ENCODE results near the gene CAMK1D.

DNA sequence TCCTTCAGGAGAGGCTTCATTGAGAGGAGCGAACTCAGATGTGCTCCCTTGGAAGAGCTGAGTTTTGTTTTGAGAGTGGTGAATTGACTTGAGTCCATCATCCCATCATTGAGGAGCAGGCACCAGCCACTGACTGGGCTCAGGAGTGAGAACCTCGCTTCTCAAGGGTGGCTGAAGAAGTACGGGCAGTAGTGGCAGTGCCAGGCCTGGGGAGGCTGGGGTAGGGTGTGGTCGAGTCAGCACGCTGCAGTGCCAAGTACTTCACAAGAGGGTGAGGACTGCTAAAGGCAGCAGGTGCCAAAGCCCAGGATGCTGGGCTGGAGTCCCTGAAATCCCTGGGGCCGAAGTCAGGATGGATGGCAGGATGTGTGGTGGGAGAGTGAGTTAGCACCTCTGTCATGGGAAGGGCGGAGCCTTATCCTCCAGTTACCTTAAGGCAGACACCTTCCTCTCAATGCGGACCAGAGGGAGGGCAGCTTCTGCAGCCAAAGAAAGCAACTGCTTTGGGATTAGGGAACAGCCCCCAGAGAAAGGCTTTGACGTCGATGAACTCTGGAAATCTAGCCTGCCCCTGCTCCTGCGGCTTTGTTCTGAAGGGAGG is 210.3 kb downstream of the CAMK1D start:
- TF ChIP-seq, protein P1, sequence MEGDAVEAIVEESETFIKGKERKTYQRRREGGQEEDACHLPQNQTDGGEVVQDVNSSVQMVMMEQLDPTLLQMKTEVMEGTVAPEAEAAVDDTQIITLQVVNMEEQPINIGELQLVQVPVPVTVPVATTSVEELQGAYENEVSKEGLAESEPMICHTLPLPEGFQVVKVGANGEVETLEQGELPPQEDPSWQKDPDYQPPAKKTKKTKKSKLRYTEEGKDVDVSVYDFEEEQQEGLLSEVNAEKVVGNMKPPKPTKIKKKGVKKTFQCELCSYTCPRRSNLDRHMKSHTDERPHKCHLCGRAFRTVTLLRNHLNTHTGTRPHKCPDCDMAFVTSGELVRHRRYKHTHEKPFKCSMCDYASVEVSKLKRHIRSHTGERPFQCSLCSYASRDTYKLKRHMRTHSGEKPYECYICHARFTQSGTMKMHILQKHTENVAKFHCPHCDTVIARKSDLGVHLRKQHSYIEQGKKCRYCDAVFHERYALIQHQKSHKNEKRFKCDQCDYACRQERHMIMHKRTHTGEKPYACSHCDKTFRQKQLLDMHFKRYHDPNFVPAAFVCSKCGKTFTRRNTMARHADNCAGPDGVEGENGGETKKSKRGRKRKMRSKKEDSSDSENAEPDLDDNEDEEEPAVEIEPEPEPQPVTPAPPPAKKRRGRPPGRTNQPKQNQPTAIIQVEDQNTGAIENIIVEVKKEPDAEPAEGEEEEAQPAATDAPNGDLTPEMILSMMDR (IDR thresholded peaks at IDR 0.05), result no peak
- TF ChIP-seq POLR2A (IDR thresholded peaks at IDR 0.05), result no peak
